Measurements from ENCODE around the gene ATG16L1. TPM values are rescaled to one million over a fixed set of nuclear protein-coding genes. Genes with fewer than 3 reads are reported as not detected.
"Not testable (repeated sequence)": the region's sequence is repeated elsewhere in the genome, so short reads cannot be mapped to it uniquely, and the experiment has no call there.

Gene ATG16L1
- total RNA-seq, 1 donor from 2014 or later: 26.6 TPM

GRCh38 chr2:233331536-233331935 is 80.1 kb downstream of the ATG16L1 start:
- Histone ChIP-seq H3K27me3 (no peaks in the 10 kb centered on the region), H3K36me3 (no peaks in the 10 kb centered on the region), H3K4me1 (no peaks in the 10 kb centered on the region), H3K9me3 (no peaks in the 10 kb centered on the region), H3K27ac (peak overlapping the region; percentile 52), H3K4me3 (no peak overlapping the region)
- DNase-seq (peak; percentile 68), ATAC-seq (peak; percentile 88)
- intact Hi-C loops (cut with DNase I): no loop called here
- no peak for TF ChIP-seq CTCF (IDR thresholded peaks at IDR 0.05)

GRCh38 chr2:233332125-233332524 is 80.7 kb downstream of the ATG16L1 start:
- DNase-seq (no peak), ATAC-seq (no peak)
- intact Hi-C loops (cut with DNase I): no loop called here
- no peaks in the 10 kb centered on the region for H3K27me3 ChIP-seq
- TF ChIP-seq CTCF (IDR thresholded peaks at IDR 0.05): no peak
- H3K27ac ChIP-seq: peak overlapping the region; percentile 37
- no peak overlapping the region for H3K4me3 ChIP-seq
- no peaks in the 10 kb centered on the region for H3K9me3 ChIP-seq
- no peaks in the 10 kb centered on the region for H3K4me1 ChIP-seq
- H3K36me3 ChIP-seq: no peaks in the 10 kb centered on the region

DNA sequence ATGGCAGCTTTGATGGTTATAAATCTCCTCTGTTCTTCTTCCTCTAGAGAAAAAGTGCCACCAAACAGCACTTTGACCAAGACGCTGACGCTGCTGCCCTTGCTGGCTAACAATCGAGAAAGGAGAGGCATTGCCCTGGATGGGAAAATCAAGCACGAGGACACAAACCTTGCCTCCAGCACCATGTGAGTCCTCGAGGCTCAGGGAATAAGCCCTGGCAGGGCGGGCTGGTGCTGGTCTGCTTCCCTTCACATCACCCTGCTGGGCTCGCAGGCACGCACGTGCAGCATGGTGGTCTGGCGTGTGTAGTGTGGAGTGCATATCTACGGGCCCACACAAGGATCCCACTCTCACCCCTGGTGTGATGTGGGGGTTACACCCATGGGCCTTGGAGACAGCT is 83.4 kb downstream of the ATG16L1 start:
- Histone ChIP-seq H3K9me3 (no peaks in the 10 kb centered on the region), H3K27ac (no peak overlapping the region), H3K27me3 (no peaks in the 10 kb centered on the region), H3K4me3 (no peak overlapping the region), H3K36me3 (no peaks in the 10 kb centered on the region), H3K4me1 (no peaks in the 10 kb centered on the region)
- TF ChIP-seq CTCF (IDR thresholded peaks at IDR 0.05): no peak
- no peak for DNase-seq
- no peak for ATAC-seq
- intact Hi-C loops (cut with DNase I): no loop called here

DNA sequence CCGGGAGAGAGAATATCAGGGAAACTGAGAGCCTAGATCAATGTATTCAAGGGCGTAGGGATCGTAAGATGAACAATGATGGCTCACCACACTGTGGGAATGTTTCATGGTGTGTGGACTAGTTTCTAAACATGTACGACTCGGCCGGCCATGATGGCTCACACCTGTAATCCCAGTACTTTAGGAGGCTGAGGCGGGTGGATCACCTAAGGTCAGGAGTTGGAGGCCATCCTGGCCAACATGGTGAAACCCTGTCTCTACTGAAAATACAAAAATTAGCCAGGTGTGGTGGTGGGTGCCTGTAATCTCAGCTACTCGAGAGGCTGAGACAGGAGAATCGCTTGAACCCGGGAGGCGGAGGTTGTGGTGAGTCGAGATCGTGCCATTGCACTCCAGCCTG is 84.6 kb downstream of the ATG16L1 start:
- H3K4me3 ChIP-seq; H3K27me3 ChIP-seq; DNase-seq; intact Hi-C loops (cut with DNase I); ATAC-seq; H3K9me3 ChIP-seq; H3K27ac ChIP-seq; H3K4me1 ChIP-seq; H3K36me3 ChIP-seq: not testable (repeated sequence)

- TF ChIP-seq CTCF (IDR thresholded peaks at IDR 0.05): no peak
- no peaks in the 10 kb centered on the region for H3K36me3 ChIP-seq
- H3K9me3 ChIP-seq: no peaks in the 10 kb centered on the region
- H3K4me3 ChIP-seq: no peak overlapping the region
- H3K4me1 ChIP-seq: no peaks in the 10 kb centered on the region
- ATAC-seq: no peak
- intact Hi-C loops (cut with DNase I): no loop called here
- no peak overlapping the region for H3K27ac ChIP-seq
- no peaks in the 10 kb centered on the region for H3K27me3 ChIP-seq
- no peak for DNase-seq
These were observed 85.1 kb downstream of the ATG16L1 start for GRCh38 chr2:233336541-233336940.

DNA sequence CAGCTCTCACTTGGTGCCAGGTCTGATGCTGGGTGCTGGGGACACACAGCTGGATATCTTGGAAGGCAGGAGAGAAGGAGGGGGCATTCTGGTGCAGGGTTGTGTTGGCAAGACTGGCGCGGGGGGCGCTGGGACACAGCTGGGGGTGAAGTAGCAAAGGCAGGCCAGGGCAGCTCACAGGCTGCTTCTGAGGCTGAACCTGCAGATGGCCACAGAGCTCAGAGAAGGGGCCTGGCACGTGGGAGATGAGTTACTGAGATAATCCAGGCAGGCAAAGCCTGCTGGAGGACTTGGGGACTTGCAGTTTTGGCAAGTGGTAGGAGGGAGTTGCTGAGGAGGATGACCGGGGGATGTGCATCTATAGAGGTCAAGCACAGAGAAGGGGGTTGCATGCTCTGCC is 86.6 kb downstream of the ATG16L1 start:
- no peak overlapping the region for H3K27ac ChIP-seq
- no peaks in the 10 kb centered on the region for H3K27me3 ChIP-seq
- DNase-seq (peak; percentile 21), ATAC-seq (no peak)
- no peaks in the 10 kb centered on the region for H3K36me3 ChIP-seq
- H3K9me3 ChIP-seq: no peaks in the 10 kb centered on the region
- H3K4me3 ChIP-seq: no peak overlapping the region
- intact Hi-C loops (cut with DNase I): no loop called here
- no peaks in the 10 kb centered on the region for H3K4me1 ChIP-seq
- TF ChIP-seq CTCF (IDR thresholded peaks at IDR 0.05): no peak
